ENCODE data around the gene LMO7. TPM values are rescaled to one million over a fixed set of nuclear protein-coding genes. Genes with fewer than 3 reads are reported as not detected.

Gene LMO7
- total and polyA plus RNA-seq, 2 of the 13 experiments (the other 11 are each of a cell fraction or from before 2014, with no cell fraction given), result 34.0 to 121 TPM

- TF ChIP-seq ZBTB14 (CRISPR knock-in tag; IDR thresholded peaks at IDR 0.05) (no peak), CHCHD3 (CRISPR knock-in tag; IDR thresholded peaks at IDR 0.05) (no peak), RARA (CRISPR knock-in tag; IDR thresholded peaks at IDR 0.05) (no peak), PATZ1 (CRISPR knock-in tag; IDR thresholded peaks at IDR 0.05) (no peak), ZFP36L2 (CRISPR knock-in tag; IDR thresholded peaks at IDR 0.05) (no peak), ATRX (CRISPR knock-in tag; IDR thresholded peaks at IDR 0.05; ENCODE audit: borderline replicate concordance) (no peak), ZSCAN21 (CRISPR knock-in tag; IDR thresholded peaks at IDR 0.05; ENCODE audit: borderline replicate concordance) (no peak), SP1 (IDR thresholded peaks at IDR 0.05) (no peak), SP1 (CRISPR knock-in tag; IDR thresholded peaks at IDR 0.05) (no peak)
These were observed 152.4 kb downstream of the LMO7 start (continued) for GRCh38 chr13:75788481-75788981.

- H2AFZ ChIP-seq (ENCODE audit: low read length), result no peak overlapping the region
- no TSS peak for BruUV-seq (replicated peaks)
- H3K27ac ChIP-seq (ENCODE audit: extremely low read length, insufficient read depth, low read length), result peak overlapping the region; percentile 16
- CTCF ChIA-PET (ENCODE audit: low intra/inter-chr PET ratio, low total read pairs), result no interaction called here
- H3K27me3 ChIP-seq (ENCODE audit: control insufficient read depth in 1 of 2, insufficient read depth in 2 of 2, low read length in 2 of 2), result no peaks in the 10 kb centered on the region
- H3K9me3 ChIP-seq (ENCODE audit: low read length), result no peaks in the 10 kb centered on the region
- no peak overlapping the region for H3K4me3 ChIP-seq (replicated peaks in 1 of 3; ENCODE audit: insufficient read depth in 1 of 3, low read depth in 2 of 3, low read length in 3 of 3)
- no peak overlapping the region for H3K4me2 ChIP-seq (ENCODE audit: low read depth, low read length)
- in situ Hi-C loops (cut with HindIII; ENCODE audit: extremely low pct_ligation_motif_present, low pct_unique_long_range_greater_than_20kb), result loop anchor here (10.0 kb wide), 1 partner anchor 95 kb away; no protein-coding TSS in a partner anchor
- peaks cover 3% of the 10 kb centered on the region; the same call in 1 of the 2 replicates for H4K20me1 ChIP-seq (ENCODE audit: insufficient read depth, low read length)
- H3K4me1 ChIP-seq (ENCODE audit: insufficient read depth, low read length), result peaks cover 77% of the 10 kb centered on the region
- H3K79me2 ChIP-seq (ENCODE audit: insufficient read depth, low read length), result peaks cover 90% of the 10 kb centered on the region
- peaks cover 2 to 5% of the 10 kb centered on the region in 2 experiments; a peak in 2 of 5 replicates for H3K36me3 ChIP-seq (replicated peaks in 1 of 2; ENCODE audit: control insufficient read depth in 1 of 2, insufficient read depth in 2 of 2, low read length in 2 of 2)
- TF ChIP-seq CHD4 (IDR thresholded peaks at IDR 0.05; ENCODE audit: borderline replicate concordance, low read length) (no peak), PREB (CRISPR knock-in tag; IDR thresholded peaks at IDR 0.05) (no peak), ZNF44 (CRISPR knock-in tag; IDR thresholded peaks at IDR 0.05) (no peak), DNMT3B (CRISPR knock-in tag; conservative IDR thresholded peaks at IDR 0.05) (no peak), RAD21 (CRISPR knock-in tag; IDR thresholded peaks at IDR 0.05) (no peak), SALL2 (CRISPR knock-in tag; IDR thresholded peaks at IDR 0.05) (no peak)
- WGBS (ENCODE audit: low lambda C conversion rate), result 96% methylated on average over 9 of the region's 9 CpGs
- no peak overlapping the region for H3K9ac ChIP-seq (ENCODE audit: insufficient read depth, low read depth, low read length)
- intact Hi-C loops (cut with micrococcal nuclease; ENCODE audit: unreplicated experiment), result loop anchor here (5.0 kb wide), 1 partner anchor 92 kb away; no protein-coding TSS in a partner anchor
- no peak for ATAC-seq
- POLR2A ChIA-PET, result interaction anchor here (1.5 to 6.7 kb wide), 2 partner anchors 28 to 94 kb away, joined by 3 to 78 read pairs; no protein-coding TSS in a partner anchor
- DNase-seq (ENCODE audit: low spot score), result no peak
- no peak for FAIRE-seq
These were observed 153.5 kb downstream of the LMO7 start for GRCh38 chr13:75789451-75790197.

Measured in HepG2 (cell line).